DMS53 (cell line): Measurements from ENCODE around the gene DEPDC7.
"Not testable (repeated sequence)": the region's sequence is repeated elsewhere in the genome, so short reads cannot be mapped to it uniquely, and the experiment has no call there.

Experiments
- DNase-seq: peaks from one replicate; lab custom pipeline; 2025; lab: John Stamatoyannopoulos, UW

DEPDC7 gene

GRCh38 chr11:33015621-33016551 lies at the start of gene DEPDC7:
Gene DEPDC7 (plus strand): TSS chr11:33015878. CDS start chr11:33015956, 78 bp downstream.
- peak; percentile 90 for DNase-seq

DNA sequence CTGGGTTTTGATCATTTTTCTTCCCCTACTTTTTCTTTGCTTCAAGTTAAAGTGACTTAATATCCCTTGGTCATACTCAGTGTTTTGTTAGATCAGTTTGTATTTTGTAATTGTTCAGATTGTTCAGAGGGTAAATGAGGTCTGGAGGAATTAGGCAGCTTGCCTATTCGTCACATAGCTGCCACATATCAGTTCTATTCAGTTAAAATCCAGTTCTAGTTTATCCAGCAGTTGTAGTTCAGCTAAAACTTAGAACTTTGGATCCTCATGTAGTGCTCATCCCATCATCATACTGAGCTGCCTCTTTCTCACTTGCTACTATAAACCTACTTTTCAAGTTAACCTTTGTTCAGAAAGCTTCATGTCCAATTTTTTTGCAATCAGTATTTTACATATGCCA lies 47.1 kb upstream of the DEPDC7 start:
- no peak for DNase-seq

GRCh38 chr11:32972233-32972632 lies 43.4 kb upstream of the DEPDC7 start:
- DNase-seq, result not testable (repeated sequence)

DNA sequence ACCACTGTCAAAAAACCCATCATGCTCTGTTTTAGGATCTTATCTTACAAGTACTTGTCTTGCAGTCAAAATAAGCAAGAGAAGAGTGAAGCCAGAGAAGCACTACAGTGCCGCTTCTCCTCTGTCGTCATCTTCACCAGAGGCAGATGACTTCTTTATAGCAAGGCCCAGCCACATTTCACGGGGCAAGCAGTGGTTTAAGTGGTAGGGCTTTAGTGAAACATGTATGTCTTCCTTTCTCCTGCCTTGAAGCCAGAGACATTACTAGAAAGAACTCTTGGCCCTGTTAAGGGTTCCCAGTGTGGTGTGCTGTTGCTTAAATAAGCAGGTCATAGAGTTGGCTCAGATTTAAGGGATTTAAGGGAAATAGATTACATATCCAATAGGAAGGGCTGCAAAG lies 42.9 kb upstream of the DEPDC7 start:
- no peak for DNase-seq

GRCh38 chr11:32982626-32983025 lies 33.1 kb upstream of the DEPDC7 start:
- no peak for DNase-seq

GRCh38 chr11:32983506-32983905 lies 32.2 kb upstream of the DEPDC7 start:
- no peak for DNase-seq

GRCh38 chr11:32985600-32985999 lies 30.1 kb upstream of the DEPDC7 start:
- no peak for DNase-seq

- no peak for DNase-seq
These were observed 27.8 kb upstream of the DEPDC7 start for GRCh38 chr11:32987851-32988250.

- DNase-seq, result no peak
These were observed 25.2 kb upstream of the DEPDC7 start for GRCh38 chr11:32990481-32990880.

- DNase-seq, result no peak
These were observed 24.3 kb upstream of the DEPDC7 start for GRCh38 chr11:32991427-32991826.

DNA sequence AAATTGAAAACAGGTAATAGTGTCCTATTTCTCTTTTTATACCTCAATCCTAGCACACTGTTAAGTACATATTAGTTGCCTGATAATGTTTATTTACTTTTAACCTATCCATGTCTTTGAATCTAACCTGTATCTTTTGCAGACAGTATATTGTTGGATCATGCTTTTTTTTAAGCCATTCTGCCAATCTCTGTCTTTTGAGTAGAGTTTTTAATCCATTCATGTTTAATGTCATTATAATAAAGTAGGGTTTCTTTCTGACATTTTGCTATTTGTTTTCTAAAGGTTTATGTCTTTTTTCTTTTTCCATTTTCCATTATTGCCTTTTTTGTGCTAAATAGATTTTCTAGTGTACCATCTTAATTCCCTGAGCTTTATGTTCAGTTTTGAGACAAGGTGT lies 23.8 kb upstream of the DEPDC7 start:
- no peak for DNase-seq

DNA sequence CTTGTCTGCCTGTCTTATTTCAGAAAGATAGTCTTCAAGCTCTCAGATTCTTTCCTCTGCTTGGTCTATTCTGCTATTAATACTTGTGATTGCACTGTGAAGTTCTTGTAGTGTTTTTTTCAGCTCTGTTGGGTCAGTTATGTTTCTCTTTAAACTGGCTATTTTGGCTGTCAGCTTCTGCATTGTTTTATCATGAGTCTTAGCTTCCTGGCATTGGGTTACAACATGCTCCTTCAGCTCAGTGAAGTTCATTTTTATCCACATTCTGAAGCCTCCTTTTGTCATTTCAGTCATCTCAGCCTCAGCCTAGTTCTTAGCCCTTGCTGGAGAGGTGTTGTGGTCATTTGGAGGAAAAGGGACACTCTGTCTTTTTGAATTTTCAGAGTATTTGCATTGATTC lies 15.5 kb upstream of the DEPDC7 start:
- no peak for DNase-seq

DNA sequence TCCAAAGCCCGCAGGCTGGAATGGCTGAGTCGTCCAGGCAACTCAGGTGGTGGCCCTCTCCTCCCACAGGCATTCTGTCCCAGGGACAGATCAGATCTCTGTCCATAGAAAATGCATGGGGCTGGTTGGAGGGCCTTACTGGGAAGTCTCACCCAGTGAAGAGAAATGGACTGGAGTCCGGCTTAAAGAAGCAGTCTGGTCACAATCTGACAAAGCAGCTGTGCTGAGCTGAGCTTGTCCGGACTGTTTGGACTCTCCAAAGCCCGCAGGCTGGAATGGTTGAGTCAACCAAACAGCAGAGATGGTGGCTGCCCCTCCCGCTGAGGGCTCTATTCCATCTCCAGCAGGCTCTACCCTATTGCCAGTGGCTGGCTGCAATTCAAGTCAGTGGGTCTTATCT lies 14.4 kb upstream of the DEPDC7 start:
- no peak for DNase-seq

- DNase-seq, result no peak
These were observed 13.7 kb upstream of the DEPDC7 start for GRCh38 chr11:33001751-33002542.

DNA sequence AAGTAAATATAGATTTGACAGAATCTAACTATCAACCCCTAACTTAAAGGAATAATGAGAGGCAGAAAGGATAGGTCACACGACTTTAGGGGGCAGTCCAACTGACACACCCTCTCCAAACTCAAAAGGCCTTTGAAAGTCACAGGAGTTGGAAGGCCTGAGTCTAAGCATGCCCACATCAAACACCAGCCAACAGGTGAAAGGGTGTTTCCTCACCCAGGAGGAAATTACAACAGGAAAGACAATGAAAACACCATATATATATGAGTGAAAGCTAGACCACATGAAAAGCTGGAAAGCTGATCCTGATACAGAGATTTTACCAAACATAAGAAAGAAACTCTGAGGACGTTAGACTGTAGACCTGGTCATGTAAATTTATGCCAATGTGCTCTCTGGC lies 10.5 kb upstream of the DEPDC7 start:
- DNase-seq, result no peak

GRCh38 chr11:33006010-33006409 lies 9.7 kb upstream of the DEPDC7 start:
- no peak for DNase-seq

- no peak for DNase-seq
These were observed 1.9 kb upstream of the DEPDC7 start for GRCh38 chr11:33013755-33014154.

DNA sequence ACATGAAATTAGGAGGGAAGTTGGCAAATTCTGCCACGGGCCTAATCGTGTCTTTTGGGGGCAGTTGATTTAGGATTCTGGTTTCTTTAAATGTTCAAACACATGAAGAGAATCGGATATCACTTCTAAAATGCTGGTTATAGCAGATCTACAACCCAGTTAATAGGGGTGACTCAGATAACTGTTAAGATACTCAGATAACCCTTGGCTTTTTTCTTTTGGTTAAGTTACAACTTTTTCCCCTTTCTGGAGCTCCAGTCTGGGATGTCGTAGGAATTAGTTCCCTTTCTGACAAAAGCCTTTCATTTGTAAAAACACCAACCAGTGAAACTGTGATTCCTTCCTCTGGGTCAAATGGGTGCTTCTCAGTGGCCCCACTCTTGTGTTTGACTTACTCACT lies 976 bp downstream of the DEPDC7 start:
- no peak for DNase-seq

DNA sequence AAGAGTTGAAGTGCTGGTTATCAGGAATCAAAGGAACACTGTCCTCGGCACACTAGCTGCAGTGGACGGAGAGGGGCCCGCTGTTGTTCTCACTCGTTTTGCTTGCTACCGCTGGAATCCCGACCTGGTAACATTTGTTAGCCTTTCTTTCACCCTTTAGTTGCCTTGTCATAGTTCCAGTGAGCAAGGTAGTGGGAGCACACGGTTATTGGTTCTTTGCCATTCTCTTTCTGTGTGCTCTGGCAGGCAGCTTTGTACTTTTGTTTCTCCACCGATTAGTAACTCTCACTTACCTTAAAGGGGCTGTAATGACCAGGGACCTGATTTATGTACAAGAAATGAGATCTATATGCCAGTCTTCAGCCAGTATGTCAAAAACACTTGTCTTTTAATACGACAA lies 1.8 kb downstream of the DEPDC7 start:
- DNase-seq, result no peak

DNA sequence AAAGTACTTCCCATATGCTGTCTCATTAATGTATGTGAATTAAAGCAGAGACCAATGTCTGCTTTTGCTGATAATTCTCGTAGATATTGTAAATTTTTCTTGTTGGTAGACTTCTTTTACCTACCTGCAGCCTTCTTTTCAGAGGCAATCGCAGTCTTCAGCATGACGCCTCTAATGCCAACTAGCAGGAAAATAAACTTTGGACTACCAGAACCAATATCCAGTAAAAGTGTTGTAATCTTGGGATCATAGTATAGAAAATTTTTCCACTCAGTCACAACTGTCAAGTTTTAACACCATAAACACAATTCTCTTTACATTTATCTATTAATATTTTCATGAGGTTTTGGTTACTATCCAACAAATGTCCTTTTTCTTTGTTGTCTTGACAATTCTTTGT lies 2.3 kb downstream of the DEPDC7 start:
- DNase-seq, result no peak

DNA sequence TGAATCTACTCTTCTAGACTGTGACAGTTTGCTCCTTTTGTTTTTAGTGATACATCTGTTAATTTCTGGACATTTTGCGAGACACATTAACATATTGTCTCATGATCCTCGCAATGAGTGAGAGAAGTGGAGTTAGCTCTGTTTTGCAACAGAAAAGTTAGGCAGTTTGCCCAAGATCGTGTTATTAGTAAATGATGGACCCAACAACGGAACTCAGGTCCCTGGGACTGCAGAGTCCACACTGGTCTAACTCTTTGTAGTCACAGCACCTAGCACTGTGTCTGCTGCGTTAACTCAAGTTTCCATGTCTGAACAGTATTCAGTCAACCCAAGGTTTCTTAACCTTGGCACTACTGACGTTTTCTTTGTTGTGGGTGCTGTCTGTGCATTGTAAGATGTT lies 3.2 kb downstream of the DEPDC7 start:
- no peak for DNase-seq

DNA sequence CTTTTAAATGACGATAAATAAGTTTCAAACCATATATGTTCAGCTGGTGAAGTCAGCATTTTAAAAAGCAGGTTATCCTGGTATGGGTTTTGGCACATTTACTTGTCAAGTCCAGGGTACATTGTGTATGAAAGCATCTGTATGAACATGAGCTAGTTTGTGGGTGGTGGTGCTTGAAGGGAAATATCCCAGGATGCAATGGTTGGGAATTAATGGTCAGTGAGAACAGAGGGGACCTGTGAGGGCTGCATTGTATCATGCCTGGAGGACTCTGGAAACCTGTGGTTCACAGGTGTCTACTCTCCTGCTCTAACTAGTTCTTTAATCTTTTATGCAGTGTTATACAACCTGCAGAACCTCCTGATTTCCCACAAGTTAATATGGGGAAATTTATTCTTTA lies 5.8 kb downstream of the DEPDC7 start:
- peak; percentile 30 for DNase-seq

GRCh38 chr11:33021937-33022336 lies 6.3 kb downstream of the DEPDC7 start:
- DNase-seq, result peak; percentile 36
